Fibroblast of skin of back (primary cell): ENCODE data around the gene ROBO2.
A peak's percentile ranks its signal among the peaks of the same experiment; 100 is the strongest.

Experiments used
- DNase-seq: peaks from one replicate; pipeline ENCODE4 v3.0.0-alpha.2; 2013

ROBO2 gene

GRCh38 chr3:77514766-77515165, 474.9 kb downstream of the ROBO2 start:
- peak; percentile 40 for DNase-seq

GRCh38 chr3:77524463-77524862, 484.6 kb downstream of the ROBO2 start:
- no peak for DNase-seq

DNA sequence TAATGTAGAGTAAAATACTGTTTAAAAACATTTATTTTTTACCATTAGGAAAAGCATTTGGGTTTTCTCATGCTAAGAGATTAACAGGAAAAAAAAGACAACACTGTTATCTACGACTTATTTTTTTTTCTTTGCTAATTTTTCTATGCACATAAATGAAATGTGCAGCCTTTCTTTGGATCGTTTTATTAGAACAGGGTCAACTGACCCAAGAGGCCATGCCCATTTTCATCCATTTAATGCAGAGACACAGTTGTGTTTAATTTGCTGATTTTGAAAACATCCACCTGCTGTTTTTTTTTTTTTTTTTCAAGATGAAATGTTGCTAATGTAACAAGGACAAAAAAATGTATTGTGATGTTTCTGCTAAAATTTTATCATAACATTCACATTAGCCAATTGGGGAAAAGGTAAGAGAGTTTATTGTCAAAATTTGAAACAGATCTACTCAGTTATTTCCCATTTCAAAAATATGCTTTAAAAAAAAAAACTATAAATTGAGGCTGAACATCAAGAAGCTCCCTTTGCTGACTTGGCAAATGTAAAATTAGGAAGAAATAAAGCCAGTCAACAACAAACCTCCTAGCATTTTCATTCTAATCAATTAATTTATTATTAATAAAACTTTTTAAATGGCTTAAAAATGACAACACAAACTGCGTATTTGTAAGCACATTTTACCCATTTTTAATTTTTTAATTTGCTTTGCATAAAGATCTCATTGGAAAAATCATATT, 485.2 kb downstream of the ROBO2 start:
- DNase-seq: no peak

GRCh38 chr3:77526573-77527113, 486.7 kb downstream of the ROBO2 start:
- DNase-seq: no peak

DNA sequence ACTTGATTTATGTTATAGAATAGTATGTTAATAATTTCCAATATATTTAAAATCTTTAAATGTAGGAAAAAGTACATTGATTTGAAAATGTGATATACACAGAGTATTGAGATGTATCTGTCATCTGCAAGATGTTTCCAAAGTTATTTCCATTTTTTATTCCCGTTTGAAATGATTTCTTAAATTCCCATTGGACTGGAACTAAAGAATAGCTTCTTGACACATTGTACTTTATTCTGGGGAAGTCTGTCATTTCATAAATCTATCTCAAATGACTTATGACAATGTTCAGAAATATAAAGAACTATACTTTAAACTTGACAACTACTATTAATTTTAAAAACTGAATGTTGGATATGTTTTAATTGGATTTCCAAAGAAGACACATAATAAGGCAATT, 489.6 kb downstream of the ROBO2 start:
- DNase-seq: no peak

GRCh38 chr3:77530870-77531269, 491.0 kb downstream of the ROBO2 start:
- peak; percentile 74 for DNase-seq

- DNase-seq: no peak
These were observed 495.2 kb downstream of the ROBO2 start for GRCh38 chr3:77535116-77535515.

GRCh38 chr3:77536038-77536775, 496.3 kb downstream of the ROBO2 start:
- DNase-seq: peak; percentile 18

GRCh38 chr3:77539014-77539413, 499.1 kb downstream of the ROBO2 start:
- DNase-seq: no peak

- DNase-seq: no peak
These were observed 499.8 kb downstream of the ROBO2 start for GRCh38 chr3:77539677-77540076.

DNA sequence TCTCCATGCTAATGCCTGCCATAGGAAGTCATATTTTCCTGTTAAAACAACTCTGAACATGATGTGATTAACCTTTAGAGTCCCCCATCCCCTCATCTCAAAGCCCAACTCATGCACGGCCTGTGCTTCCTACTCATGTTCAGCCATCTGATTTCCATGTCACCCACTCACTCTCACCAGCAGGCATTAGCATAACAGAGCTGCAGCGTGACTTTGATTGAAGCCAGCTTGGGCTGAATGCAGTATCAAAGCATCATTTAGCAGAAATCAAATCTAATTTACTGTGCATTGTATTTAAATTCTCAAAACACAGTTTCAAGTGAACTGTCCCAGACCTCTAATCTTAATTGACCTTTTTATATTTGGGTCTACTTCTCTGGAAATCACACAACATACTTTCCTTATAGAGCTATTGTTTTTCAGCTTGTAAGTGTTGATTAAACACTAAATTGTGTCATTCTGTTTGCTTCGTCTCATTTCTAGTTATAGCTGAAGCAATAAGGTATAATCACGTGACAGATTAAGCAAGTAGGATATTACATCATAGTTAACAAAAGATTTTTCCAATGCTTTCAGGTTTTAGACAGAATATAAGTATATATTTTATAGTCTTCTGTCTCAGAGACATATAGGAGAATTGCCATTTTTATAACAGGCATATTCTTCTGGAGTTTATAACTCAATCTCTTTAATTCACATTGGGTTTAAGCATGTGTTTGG, 501.5 kb downstream of the ROBO2 start:
- DNase-seq: no peak

DNA sequence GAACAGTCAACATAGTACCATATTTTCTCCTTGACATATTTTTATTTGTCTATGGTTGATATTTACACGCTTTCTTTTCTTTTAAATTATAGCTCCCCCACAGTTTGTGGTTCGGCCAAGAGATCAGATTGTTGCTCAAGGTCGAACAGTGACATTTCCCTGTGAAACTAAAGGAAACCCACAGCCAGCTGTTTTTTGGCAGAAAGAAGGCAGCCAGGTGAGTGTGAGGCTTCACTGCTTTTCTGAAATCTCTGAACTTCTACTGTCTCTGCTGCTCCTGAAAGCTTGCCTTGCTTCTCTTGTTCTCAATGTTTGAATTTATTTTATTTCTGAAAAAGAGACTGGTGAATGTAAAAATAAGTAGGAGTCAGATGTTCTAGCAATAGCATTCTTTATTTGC, 506.3 kb downstream of the ROBO2 start:
- DNase-seq: no peak

GRCh38 chr3:77549034-77549433, 509.1 kb downstream of the ROBO2 start:
- DNase-seq: no peak

DNA sequence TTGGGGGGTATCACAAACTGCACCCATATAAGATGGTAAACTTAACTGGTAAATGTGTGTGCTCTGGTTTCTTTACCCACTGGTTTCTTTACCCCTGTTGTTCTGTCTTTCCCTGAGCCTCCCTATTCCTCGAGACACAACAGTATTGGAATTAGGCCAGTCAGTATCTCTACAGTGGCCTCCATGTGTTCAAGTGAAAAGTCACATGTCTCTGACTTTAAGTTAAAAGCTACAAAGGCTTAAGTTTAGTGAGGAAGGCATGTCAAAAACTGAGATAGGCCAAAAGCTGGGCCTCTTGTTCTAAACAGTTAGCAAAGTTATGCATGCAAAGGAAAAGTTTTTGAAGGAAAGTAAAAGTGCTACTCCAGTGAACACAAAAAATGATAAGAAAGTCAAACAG, 513.3 kb downstream of the ROBO2 start:
- DNase-seq: no peak

DNA sequence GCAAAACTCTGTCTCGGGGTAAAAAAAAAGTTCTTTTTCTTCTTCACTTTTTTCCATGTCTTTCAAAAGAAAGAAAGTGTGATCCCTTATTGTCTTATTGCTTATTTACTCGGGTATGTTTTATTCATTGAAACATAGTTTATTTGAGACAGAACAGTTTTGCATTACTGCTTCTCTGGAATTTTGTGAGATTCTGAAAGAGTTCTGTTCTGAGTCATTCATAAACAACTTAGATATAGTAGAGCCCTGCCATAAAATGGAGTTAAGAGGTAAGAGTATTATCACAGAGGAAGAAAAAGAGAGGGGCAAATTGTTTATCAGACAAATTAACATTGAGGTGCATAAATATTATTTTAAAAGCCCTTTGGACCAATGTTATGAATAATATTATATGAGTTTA, 522.2 kb downstream of the ROBO2 start:
- no peak for DNase-seq

DNA sequence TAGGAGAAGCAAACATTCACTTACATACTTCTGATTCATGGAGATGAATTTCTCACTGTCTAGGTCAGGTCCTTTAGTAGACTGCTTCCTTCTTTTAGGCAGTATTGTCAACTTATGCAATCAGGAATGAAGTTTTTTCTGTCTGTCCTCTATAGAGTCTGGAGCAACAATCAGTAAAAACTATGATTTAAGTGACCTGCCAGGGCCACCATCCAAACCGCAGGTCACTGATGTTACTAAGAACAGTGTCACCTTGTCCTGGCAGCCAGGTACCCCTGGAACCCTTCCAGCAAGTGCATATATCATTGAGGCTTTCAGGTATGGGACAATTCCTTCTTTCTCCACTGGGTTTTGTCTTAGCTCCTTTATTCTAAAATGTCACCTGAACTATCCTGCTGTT, 523.1 kb downstream of the ROBO2 start:
- DNase-seq: no peak

- no peak for DNase-seq
These were observed 526.2 kb downstream of the ROBO2 start for GRCh38 chr3:77566055-77566454.

DNA sequence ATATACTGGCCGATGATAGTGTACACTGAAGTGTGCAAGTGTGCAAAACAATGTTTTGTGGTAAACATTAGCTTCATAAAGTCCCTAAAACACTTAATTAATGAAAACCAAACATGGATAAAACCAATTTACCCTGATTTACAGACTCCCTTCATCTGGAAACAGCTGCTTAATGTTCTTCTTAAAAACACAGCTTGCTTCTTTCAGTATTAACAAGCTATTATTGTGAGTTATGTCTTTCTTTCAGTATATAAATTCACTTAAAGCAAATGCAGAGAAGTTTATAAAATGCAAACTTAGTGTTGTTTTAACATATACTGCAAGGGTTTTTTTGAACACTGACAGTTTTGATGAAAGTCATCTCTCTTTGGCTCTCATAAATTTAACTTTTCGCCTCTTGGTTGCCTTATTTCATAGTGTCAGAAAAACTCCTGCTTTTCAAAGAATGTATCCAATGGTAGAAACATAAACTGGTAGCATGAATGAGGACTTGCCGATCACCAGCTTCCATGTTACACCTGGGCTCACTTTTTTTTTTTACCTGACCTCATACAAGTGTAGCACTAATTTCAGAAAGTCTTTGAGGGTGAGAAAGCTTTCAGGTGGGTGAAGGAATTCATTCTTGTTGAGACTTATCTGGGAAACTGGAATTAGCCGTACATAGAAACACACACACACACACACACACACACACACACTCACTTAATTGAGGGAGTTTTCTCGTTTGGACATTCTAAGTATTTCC, 532.2 kb downstream of the ROBO2 start:
- DNase-seq: no peak

GRCh38 chr3:77577264-77577663, 537.4 kb downstream of the ROBO2 start:
- DNase-seq: no peak

- no peak for DNase-seq
These were observed 546.3 kb downstream of the ROBO2 start for GRCh38 chr3:77586216-77586615.

- no peak for DNase-seq
These were observed 549.0 kb downstream of the ROBO2 start for GRCh38 chr3:77588863-77589262.

DNA sequence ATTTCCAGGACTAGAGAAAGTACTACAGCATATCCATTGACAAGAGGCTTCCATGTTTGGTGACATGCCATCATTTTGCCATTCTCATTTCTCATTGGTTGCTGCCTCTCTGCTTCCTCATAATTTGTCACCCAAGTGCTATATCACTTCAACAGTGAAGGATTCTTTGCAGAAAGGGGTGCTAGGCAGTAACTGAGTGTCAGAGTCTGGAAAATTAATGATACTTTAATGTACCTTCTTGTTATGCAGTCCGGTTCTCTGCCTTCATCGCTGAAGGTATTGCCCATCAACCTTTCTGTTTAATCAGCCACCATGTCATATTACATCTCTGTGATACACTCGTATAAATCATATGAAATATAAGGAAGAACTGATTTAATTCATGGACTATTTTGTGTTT, 550.3 kb downstream of the ROBO2 start:
- no peak for DNase-seq
